Fibroblast of skin of left quadriceps (primary cell): ENCODE results near the gene XRCC4.
"Not testable (repeated sequence)": the region's sequence is repeated elsewhere in the genome, so short reads cannot be mapped to it uniquely, and the experiment has no call there.

ENCODE experiments used
- DNase-seq, 2 experiments: peaks; one replicate each; pipeline ENCODE4 v3.0.0-alpha.2; 2013; ENCODE audit warnings: low read depth in 2 of 2

The XRCC4 gene

GRCh38 chr5:83348281-83348780 lies 271.0 kb downstream of the XRCC4 start:
- DNase-seq, result no peak

- no peak for DNase-seq
Observed at GRCh38 chr5:83353231-83353630, 275.9 kb downstream of the XRCC4 start.

GRCh38 chr5:83353774-83354173 lies 276.4 kb downstream of the XRCC4 start:
- DNase-seq, result no peak

- no peak for DNase-seq
Observed at GRCh38 chr5:83354958-83355357, 277.6 kb downstream of the XRCC4 start.

- DNase-seq, result not testable (repeated sequence)
Observed at GRCh38 chr5:83355482-83356014, 278.2 kb downstream of the XRCC4 start.

GRCh38 chr5:83357621-83358231 lies 280.4 kb downstream of the XRCC4 start:
- no peak for DNase-seq

GRCh38 chr5:83360573-83360972 lies 283.2 kb downstream of the XRCC4 start:
- no peak for DNase-seq

- no peak for DNase-seq
Observed at GRCh38 chr5:83362526-83362925, 285.2 kb downstream of the XRCC4 start.

GRCh38 chr5:83363111-83363885 lies 286.0 kb downstream of the XRCC4 start:
- DNase-seq, result no peak

GRCh38 chr5:83363886-83364275 lies 286.5 kb downstream of the XRCC4 start:
- DNase-seq, result no peak

GRCh38 chr5:83364312-83365299 lies 287.3 kb downstream of the XRCC4 start:
- DNase-seq, result no peak

GRCh38 chr5:83368319-83368718 lies 291.0 kb downstream of the XRCC4 start:
- peak; percentile 64 to 68 for DNase-seq

- no peak for DNase-seq
Observed at GRCh38 chr5:83368835-83369234, 291.5 kb downstream of the XRCC4 start.

- no peak for DNase-seq
Observed at GRCh38 chr5:83370957-83371356, 293.6 kb downstream of the XRCC4 start.

GRCh38 chr5:83371726-83372125 lies 294.4 kb downstream of the XRCC4 start:
- DNase-seq, result no peak

GRCh38 chr5:83374547-83374946 lies 297.2 kb downstream of the XRCC4 start:
- no peak for DNase-seq

- DNase-seq, result no peak
Observed at GRCh38 chr5:83375049-83375745, 297.9 kb downstream of the XRCC4 start.

GRCh38 chr5:83376461-83376860 lies 299.1 kb downstream of the XRCC4 start:
- DNase-seq, result no peak

- DNase-seq, result peak; percentile 73 to 78
Observed at GRCh38 chr5:83377131-83377865, 300.0 kb downstream of the XRCC4 start.

- DNase-seq, result no peak
Observed at GRCh38 chr5:83378624-83379289, 301.4 kb downstream of the XRCC4 start.
